Nephron (organoid): ENCODE results near the gene ZC3H12D.
"Not testable (repeated sequence)": the region's sequence is repeated elsewhere in the genome, so short reads cannot be mapped to it uniquely, and the experiment has no call there.

ENCODE experiments used
- H3K27ac Mint-ChIP-seq, 3 experiments: 2 replicates each; pipeline ENCODE4 v1.8.0; 2020; ENCODE audit warnings: mixed read lengths in 3 of 3, mild to moderate bottlenecking in 2 of 3, moderate library complexity in 1 of 3
- H3K27me3 Mint-ChIP-seq: 2 replicates; pipeline ENCODE4 v1.8.0; 2021; ENCODE audit warnings: low read depth, mild to moderate bottlenecking, moderate library complexity, mixed read lengths
- H3K36me3 Mint-ChIP-seq: 2 replicates; pipeline ENCODE4 v1.8.0; 2020; ENCODE audit warnings: low read depth, mixed read lengths
- H3K4me1 Mint-ChIP-seq: 2 replicates; pipeline ENCODE4 v1.8.0; 2020; ENCODE audit warnings: mixed read lengths
- H3K4me3 Mint-ChIP-seq, 3 experiments: 2 replicates each; pipeline ENCODE4 v1.8.0; 2020; ENCODE audit warnings: mild to moderate bottlenecking in 3 of 3, mixed read lengths in 3 of 3, moderate library complexity in 2 of 3
- H3K9me3 Mint-ChIP-seq: 2 replicates; pipeline ENCODE4 v1.8.0; 2020; ENCODE audit warnings: mixed read lengths
- TF ChIP-seq, protein P1 (sequence below), 3 experiments: fragments of 200-600 bp; sonication (generic); IDR thresholded peaks; one replicate each; pipeline ENCODE4 v1.5.0; 2021; ENCODE audit warnings: antibody characterized with exemption in 3 of 3; ENCODE audit not compliant: unreplicated experiment in 3 of 3

The ZC3H12D gene

DNA sequence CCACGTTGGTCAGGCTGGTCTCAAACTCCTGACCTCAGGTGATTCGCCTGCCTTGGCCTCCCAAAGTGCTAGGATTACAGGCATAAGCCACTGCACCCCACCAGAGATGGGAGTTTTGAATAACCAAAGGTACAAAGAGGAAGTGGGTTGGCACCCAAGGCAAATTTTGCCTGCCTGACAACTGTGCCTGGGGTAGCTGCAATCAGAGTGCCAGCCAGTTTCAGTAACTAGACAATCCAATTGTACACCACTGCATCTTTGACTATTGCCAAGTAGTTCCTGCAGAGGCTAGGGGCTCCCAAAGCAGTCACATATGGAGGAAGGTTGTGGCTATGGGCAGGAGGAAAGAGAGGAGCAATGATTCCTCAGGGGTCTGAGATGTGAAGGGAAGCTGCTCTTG, 16.6 kb downstream of the ZC3H12D start:
- no peaks in the 10 kb centered on the region for H3K36me3 Mint-ChIP-seq
- TF ChIP-seq, protein P1, sequence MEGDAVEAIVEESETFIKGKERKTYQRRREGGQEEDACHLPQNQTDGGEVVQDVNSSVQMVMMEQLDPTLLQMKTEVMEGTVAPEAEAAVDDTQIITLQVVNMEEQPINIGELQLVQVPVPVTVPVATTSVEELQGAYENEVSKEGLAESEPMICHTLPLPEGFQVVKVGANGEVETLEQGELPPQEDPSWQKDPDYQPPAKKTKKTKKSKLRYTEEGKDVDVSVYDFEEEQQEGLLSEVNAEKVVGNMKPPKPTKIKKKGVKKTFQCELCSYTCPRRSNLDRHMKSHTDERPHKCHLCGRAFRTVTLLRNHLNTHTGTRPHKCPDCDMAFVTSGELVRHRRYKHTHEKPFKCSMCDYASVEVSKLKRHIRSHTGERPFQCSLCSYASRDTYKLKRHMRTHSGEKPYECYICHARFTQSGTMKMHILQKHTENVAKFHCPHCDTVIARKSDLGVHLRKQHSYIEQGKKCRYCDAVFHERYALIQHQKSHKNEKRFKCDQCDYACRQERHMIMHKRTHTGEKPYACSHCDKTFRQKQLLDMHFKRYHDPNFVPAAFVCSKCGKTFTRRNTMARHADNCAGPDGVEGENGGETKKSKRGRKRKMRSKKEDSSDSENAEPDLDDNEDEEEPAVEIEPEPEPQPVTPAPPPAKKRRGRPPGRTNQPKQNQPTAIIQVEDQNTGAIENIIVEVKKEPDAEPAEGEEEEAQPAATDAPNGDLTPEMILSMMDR (IDR thresholded peaks at IDR 0.05; ENCODE audit: unreplicated experiment in 3 of 3) = no peak
- peaks cover 34% of the 10 kb centered on the region for H3K27me3 Mint-ChIP-seq
- H3K4me3 Mint-ChIP-seq = no peak overlapping the region
- H3K4me1 Mint-ChIP-seq = peaks cover 1% of the 10 kb centered on the region
- no peak overlapping the region for H3K27ac Mint-ChIP-seq
- no peaks in the 10 kb centered on the region for H3K9me3 Mint-ChIP-seq

DNA sequence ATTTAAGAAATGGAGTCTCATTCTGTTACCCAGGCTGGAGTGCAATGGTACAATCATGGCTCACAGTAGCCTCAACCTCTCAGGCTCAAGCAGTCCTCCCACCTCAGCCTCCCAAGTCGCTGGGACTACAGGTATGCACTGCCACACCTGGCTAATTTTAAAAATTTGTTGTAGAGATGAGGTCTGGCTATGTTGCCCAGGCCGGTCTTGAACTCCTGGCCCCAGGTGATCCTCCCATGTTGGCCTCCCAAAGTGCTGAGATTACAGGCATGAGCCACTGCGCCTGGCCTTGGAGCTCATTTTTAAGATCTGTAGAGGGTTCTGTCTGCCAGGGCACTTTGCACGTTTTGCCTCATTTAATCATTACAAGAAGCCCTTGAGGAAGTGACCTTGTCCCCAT, 17.5 kb downstream of the ZC3H12D start:
- Mint-ChIP-seq H3K4me1 (no peaks in the 10 kb centered on the region), H3K27me3 (peaks cover 25% of the 10 kb centered on the region), H3K4me3 (no peak overlapping the region), H3K36me3 (no peaks in the 10 kb centered on the region), H3K27ac (no peak overlapping the region), H3K9me3 (no peaks in the 10 kb centered on the region)
- TF ChIP-seq, protein P1 (IDR thresholded peaks at IDR 0.05; ENCODE audit: unreplicated experiment in 3 of 3) = no peak

DNA sequence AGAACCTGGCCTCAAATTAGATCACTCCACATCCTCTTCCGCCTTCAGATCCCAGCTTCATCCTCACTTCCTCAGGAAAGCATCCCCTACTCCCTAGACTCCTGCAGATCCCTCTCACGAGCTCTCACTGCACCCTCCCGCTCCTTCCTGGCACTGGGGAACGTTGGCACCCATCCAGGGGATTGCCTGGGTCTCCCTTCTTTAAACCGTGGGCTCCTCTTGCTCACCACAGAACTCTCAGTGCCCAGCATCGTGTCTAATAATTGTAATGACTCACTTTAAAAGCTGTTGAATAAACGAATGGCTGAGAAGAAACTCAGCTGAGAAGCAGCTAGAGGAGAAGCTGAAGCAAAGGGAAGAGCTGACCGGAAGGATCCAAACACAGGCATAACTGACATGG, 20.4 kb downstream of the ZC3H12D start:
- H3K27me3 Mint-ChIP-seq = peaks cover 24% of the 10 kb centered on the region
- no peaks in the 10 kb centered on the region for H3K9me3 Mint-ChIP-seq
- TF ChIP-seq, protein P1 (IDR thresholded peaks at IDR 0.05; ENCODE audit: unreplicated experiment in 3 of 3) = no peak
- no peaks in the 10 kb centered on the region for H3K36me3 Mint-ChIP-seq
- H3K4me3 Mint-ChIP-seq = no peak overlapping the region
- no peak overlapping the region for H3K27ac Mint-ChIP-seq
- no peaks in the 10 kb centered on the region for H3K4me1 Mint-ChIP-seq

DNA sequence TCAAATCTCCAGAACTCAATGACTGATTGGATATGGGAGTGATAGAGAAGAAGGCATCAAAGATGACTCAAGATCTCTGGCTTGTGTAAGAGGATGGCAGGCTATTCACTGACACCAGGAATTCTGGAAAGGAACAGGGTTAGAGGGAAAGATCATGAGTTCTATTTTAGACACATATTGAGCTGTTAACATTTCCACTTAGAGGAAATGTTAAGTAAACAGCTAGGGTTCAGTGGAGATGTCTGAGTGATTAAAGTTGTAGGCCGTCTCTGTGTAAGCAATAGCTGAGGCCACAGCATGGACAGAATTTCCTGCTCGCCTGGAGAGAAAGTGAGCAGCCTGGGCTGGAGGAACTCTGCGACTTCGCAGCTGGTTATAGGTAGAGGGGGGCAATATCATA, 21.0 kb downstream of the ZC3H12D start:
- TF ChIP-seq, protein P1 (IDR thresholded peaks at IDR 0.05; ENCODE audit: unreplicated experiment in 3 of 3) = no peak
- Mint-ChIP-seq H3K4me3 (no peak overlapping the region), H3K9me3 (no peaks in the 10 kb centered on the region), H3K27me3 (peaks cover 29% of the 10 kb centered on the region), H3K27ac (no peak overlapping the region), H3K4me1 (no peaks in the 10 kb centered on the region), H3K36me3 (no peaks in the 10 kb centered on the region)

DNA sequence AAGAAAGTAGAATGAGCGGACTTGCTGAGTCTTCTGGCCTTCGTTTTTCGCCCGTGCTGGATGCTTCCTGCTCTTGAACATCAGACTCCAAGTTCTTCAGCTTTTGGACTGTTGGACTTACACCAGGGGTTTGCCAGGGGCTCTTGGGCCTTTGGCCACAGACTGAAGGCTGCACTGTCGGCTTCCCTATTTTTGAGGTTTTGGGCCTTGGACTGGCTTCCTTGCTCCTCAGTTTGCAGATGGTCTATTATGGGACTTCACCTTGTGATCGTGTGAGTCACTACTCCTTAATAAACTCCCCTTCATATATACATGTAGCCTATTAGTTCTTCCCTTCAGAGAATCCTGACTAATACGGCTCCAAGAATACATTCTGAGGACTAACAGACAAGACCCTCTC, 22.1 kb downstream of the ZC3H12D start:
- not testable (repeated sequence) for H3K27ac Mint-ChIP-seq, H3K4me3 Mint-ChIP-seq, H3K9me3 Mint-ChIP-seq, H3K36me3 Mint-ChIP-seq, H3K4me1 Mint-ChIP-seq
- peaks cover 20% of the 10 kb centered on the region for H3K27me3 Mint-ChIP-seq

DNA sequence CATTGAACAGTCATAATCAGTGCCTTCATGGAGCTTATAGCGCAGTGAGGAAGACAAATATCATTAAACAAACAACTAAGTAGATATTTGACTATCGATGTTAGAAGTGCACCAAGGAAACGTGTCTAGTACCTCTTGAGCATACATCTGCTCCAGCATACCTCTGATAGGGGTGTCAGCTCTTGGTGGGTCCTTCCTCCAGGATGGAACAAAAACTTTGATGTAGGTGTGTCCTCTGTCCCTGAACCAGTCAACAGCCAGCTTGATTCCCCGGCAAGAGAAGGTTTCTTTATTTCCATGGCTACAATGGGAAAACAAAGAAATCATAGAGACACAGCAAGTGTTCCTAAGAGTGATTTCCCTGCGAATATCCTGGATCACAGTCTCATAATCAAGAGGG, 23.1 kb downstream of the ZC3H12D start:
- TF ChIP-seq, protein P1 (IDR thresholded peaks at IDR 0.05; ENCODE audit: unreplicated experiment in 3 of 3) = no peak
- Mint-ChIP-seq H3K36me3 (no peaks in the 10 kb centered on the region), H3K27me3 (peaks cover 20% of the 10 kb centered on the region), H3K9me3 (no peaks in the 10 kb centered on the region), H3K27ac (no peak overlapping the region), H3K4me1 (no peaks in the 10 kb centered on the region), H3K4me3 (no peak overlapping the region)

DNA sequence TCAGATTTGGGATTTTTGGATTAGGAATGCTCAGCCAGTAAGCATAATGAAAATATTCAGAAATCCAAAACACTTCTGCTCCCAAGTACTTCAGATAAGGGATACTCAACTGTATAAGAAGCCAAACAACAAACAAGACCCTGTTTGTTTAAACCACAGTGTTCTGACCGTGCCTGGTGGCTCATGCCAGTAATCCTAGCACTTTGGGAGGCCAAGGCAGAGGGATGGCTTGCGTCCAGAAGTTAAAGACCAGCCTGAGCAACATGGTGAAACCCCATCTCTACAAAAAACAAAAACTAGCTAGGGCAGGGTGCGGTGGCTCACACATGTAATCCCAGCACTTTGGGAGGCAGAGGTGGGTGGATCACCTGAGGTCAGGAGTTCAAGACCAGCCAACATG, 24.6 kb downstream of the ZC3H12D start:
- H3K36me3 Mint-ChIP-seq, H3K4me3 Mint-ChIP-seq, H3K27ac Mint-ChIP-seq, H3K4me1 Mint-ChIP-seq, H3K9me3 Mint-ChIP-seq: not testable (repeated sequence)
- peaks cover 18% of the 10 kb centered on the region for H3K27me3 Mint-ChIP-seq
